Stomach smooth muscle (tissue), 2 donors: ENCODE data around the gene MSLN.

Experiments used
- H3K27ac ChIP-seq: one replicate; pipeline ENCODE4 v1.7.0; 2013; ENCODE audit warnings: mild to moderate bottlenecking, low read length, inconsistent platforms
- H3K27me3 ChIP-seq, 2 donors: one replicate each; pipeline ENCODE4 v1.7.0; 2013; ENCODE audit warnings: low read length in 2 of 2; ENCODE audit not compliant: insufficient read depth in 2 of 2, control insufficient read depth in 1 of 2
- H3K36me3 ChIP-seq, 2 donors: one replicate each; pipeline ENCODE4 v1.7.0; 2013; ENCODE audit warnings: low read length in 2 of 2; ENCODE audit not compliant: control insufficient read depth in 2 of 2, insufficient read depth in 2 of 2
- H3K4me1 ChIP-seq: one replicate; pipeline ENCODE4 v1.7.0; 2013; ENCODE audit warnings: low read length; ENCODE audit not compliant: control insufficient read depth, insufficient read depth
- H3K4me3 ChIP-seq, 2 donors: one replicate each; pipeline ENCODE4 v1.7.0; 2013; ENCODE audit warnings: low read length in 2 of 2
- H3K9ac ChIP-seq, 2 donors: one replicate each; pipeline ENCODE4 v1.7.0; 2013; ENCODE audit warnings: low read length in 2 of 2, mild to moderate bottlenecking in 1 of 2
- H3K9me3 ChIP-seq, 2 donors: one replicate each; pipeline ENCODE4 v1.7.0; 2013; ENCODE audit warnings: low read length in 2 of 2; ENCODE audit not compliant: control insufficient read depth in 2 of 2
- donor health status: healthy.
- donor health status: Pancreatic carcinoma.

Gene MSLN

GRCh38 chr16:729768-730665 is 30.5 kb upstream of the MSLN start:
- peaks cover 0 to 19% of the 10 kb centered on the region in 2 donors for H3K36me3 ChIP-seq
- no peaks in the 10 kb centered on the region for H3K9me3 ChIP-seq
- peaks cover 22% of the 10 kb centered on the region for H3K4me1 ChIP-seq
- H3K9ac ChIP-seq = no peak overlapping the region
- no peak overlapping the region for H3K4me3 ChIP-seq
- no peak overlapping the region for H3K27ac ChIP-seq
- peaks cover 22 to 23% of the 10 kb centered on the region in 2 donors for H3K27me3 ChIP-seq

DNA sequence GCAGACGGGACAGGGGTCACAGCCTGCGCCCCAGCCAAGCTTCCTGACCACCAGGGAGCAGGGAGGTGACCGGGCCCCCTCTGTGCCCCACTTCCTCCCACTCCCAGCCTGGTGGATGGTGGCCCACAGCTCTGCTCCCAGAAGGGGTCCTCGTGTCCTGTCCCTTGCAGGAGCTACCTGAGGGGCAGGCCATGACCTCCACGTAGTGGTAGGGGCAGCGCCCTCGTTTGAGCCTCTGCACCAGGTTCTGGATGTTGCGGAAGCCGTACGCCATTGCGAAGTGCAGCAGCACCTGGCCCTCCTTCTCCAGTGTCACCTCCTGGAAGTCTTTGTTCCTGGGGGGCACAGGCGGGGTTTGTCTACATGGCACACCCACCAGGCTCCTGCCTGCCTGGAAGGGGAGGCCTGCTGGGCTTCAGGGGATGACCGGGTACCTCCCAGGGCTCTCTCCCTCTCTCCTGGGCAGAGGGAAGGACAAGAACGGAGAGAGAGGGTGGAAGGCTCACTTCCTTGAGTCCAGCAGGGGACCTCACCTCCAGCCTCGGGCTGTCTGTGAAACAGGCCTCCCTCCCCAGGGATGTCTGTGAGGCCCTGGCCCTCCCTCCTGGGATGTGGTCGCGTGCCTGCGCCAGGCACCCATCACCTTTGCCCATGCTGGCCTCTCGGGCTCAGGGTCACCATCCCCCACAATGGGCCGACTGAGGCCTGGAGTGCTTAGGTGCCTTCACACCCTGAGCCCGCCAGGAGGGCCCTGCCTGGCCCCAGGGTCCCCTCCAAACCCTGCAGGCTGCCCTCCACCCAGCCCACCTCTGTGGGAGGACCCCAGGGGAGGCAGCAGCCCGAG is 29.6 kb upstream of the MSLN start:
- H3K4me3 ChIP-seq = no peak overlapping the region
- H3K9me3 ChIP-seq = no peaks in the 10 kb centered on the region
- H3K27ac ChIP-seq = no peak overlapping the region
- H3K27me3 ChIP-seq = peaks cover 15 to 17% of the 10 kb centered on the region in 2 donors
- peaks cover 2 to 23% of the 10 kb centered on the region in 2 donors for H3K36me3 ChIP-seq
- H3K9ac ChIP-seq = no peak overlapping the region
- peaks cover 22% of the 10 kb centered on the region for H3K4me1 ChIP-seq

DNA sequence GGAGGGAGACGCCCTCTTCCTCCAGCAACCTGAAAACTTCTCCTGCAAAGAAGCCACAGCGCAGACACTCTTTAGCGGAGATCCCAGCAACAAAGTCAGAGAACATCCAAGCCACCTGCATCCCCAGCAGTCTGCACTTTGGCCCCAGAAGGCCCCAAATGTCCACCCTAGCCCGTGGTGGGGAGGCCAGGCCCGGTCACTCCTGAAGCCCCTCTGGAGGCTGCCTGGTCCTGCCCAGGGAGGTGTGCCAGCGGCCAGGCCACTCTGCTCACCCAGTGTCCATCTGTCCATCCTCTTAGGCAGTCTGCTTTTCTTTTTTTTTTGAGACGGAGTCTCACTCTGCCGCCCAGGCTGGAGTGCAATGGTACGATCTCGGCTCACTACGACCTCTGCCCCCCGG is 28.2 kb upstream of the MSLN start:
- Histone ChIP-seq H3K4me1 (peaks cover 11% of the 10 kb centered on the region), H3K9ac (no peak overlapping the region), H3K9me3 (no peaks in the 10 kb centered on the region), H3K4me3 (no peak overlapping the region), H3K36me3 (peaks cover 12 to 34% of the 10 kb centered on the region in 2 donors), H3K27me3 (peaks cover 5 to 7% of the 10 kb centered on the region in 2 donors), H3K27ac (no peak overlapping the region)

- Histone ChIP-seq H3K4me3 (no peak overlapping the region), H3K4me1 (peaks cover 6% of the 10 kb centered on the region), H3K27ac (no peak overlapping the region), H3K36me3 (peaks cover 14 to 40% of the 10 kb centered on the region in 2 donors), H3K27me3 (peaks cover 0 to 3% of the 10 kb centered on the region in 2 donors), H3K9me3 (no peaks in the 10 kb centered on the region), H3K9ac (no peak overlapping the region)
These were observed 27.6 kb upstream of the MSLN start for GRCh38 chr16:732936-733335.

DNA sequence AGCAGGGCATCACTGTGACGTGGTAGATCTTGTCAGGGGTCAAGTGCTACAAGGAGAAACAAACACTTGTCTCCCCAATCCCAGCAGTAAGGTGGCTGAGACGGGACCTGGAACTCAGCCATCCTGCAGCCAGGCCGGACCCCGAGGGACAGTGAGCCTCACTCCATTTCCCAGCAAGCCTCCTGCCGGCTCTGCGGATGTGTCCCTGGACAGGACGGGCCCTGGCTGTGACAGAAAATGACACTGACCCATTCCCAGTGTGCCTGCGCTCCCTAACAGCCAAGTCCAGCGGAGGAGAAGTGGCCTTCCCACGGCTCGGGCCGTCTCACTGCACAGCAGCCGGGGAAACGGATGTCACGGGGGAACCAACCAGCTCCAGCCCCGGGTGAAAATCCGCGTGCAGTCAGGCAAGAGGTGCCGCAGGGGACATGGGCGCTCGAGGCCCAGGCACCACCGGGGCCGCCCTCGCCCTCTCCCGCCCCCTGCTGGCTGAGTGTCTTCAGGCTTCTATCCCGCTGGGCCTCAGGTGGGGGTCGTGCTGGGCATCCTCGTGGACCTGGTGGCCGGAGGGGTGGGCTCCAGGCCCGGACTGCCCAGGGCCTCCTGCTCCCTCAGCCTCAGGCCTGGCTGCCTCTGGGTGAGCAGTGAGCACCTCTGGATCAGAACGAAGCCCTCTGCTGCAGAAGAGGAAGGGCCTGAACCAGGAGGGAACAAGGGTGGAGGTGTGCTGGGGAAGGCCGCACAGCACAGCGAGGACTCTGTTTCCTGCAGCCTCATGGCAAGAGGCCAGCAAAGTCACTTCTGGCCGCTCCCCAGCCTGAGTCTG is 26.9 kb upstream of the MSLN start:
- no peaks in the 10 kb centered on the region for H3K9me3 ChIP-seq
- H3K27me3 ChIP-seq = peaks cover 0 to under 1% of the 10 kb centered on the region in 2 donors
- peaks cover 14 to 41% of the 10 kb centered on the region in 2 donors for H3K36me3 ChIP-seq
- peaks cover under 1% of the 10 kb centered on the region for H3K4me1 ChIP-seq
- no peak overlapping the region for H3K4me3 ChIP-seq
- no peak overlapping the region for H3K27ac ChIP-seq
- H3K9ac ChIP-seq = no peak overlapping the region

DNA sequence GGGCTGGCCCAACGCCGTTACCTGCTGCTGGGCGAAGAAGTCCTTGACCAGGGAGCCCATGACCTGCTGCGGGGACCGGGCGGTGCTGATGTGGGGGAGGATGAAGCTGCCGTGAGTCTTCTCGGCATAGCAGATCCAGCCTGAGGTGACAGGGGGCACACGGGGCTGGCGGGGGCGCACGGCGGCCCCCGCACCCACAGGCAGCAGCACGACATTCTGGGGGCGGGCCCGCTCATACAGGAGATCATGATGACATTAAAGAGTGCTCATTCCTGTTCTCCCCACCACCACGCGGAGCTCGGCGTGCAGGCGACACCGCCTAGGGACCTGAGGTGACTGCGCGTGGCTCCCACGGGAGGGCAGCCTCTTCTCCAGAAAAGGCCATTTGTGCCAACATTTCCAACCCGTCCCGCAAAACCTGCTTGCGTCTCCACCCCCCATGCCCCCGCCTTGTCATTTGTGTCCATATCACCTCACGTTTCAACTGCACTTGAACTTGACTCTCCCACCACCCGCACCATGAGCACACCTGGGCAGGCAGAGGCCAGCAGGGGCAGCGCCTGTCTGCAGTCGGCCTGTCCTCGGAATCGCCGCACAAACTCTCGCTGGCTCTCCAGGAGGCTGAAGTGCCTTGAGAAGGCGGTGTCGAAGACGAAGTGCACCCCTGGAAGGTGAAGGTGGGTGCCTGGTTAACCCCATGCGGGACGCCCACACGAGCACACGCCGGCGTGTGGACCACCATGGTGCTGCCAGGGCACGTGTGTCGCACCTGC is 26.1 kb upstream of the MSLN start:
- H3K27me3 ChIP-seq = no peaks in the 10 kb centered on the region
- no peak overlapping the region for H3K4me3 ChIP-seq
- no peak overlapping the region for H3K9ac ChIP-seq
- H3K27ac ChIP-seq = no peak overlapping the region
- H3K4me1 ChIP-seq = peaks cover under 1% of the 10 kb centered on the region
- H3K36me3 ChIP-seq = peaks cover 14 to 41% of the 10 kb centered on the region in 2 donors
- H3K9me3 ChIP-seq = no peaks in the 10 kb centered on the region

GRCh38 chr16:734981-735881 is 25.3 kb upstream of the MSLN start:
- H3K4me1 ChIP-seq = peaks cover 9% of the 10 kb centered on the region
- H3K9ac ChIP-seq = no peak overlapping the region
- H3K4me3 ChIP-seq = no peak overlapping the region
- H3K9me3 ChIP-seq = no peaks in the 10 kb centered on the region
- H3K27ac ChIP-seq = no peak overlapping the region
- H3K27me3 ChIP-seq = no peaks in the 10 kb centered on the region
- peaks cover 14 to 41% of the 10 kb centered on the region in 2 donors for H3K36me3 ChIP-seq

- H3K4me1 ChIP-seq = peaks cover 12% of the 10 kb centered on the region
- H3K27ac ChIP-seq = no peak overlapping the region
- H3K36me3 ChIP-seq = peaks cover 14 to 41% of the 10 kb centered on the region in 2 donors
- H3K9me3 ChIP-seq = no peaks in the 10 kb centered on the region
- no peak overlapping the region for H3K4me3 ChIP-seq
- H3K27me3 ChIP-seq = no peaks in the 10 kb centered on the region
- H3K9ac ChIP-seq = no peak overlapping the region
These were observed 24.5 kb upstream of the MSLN start for GRCh38 chr16:735982-736453.

DNA sequence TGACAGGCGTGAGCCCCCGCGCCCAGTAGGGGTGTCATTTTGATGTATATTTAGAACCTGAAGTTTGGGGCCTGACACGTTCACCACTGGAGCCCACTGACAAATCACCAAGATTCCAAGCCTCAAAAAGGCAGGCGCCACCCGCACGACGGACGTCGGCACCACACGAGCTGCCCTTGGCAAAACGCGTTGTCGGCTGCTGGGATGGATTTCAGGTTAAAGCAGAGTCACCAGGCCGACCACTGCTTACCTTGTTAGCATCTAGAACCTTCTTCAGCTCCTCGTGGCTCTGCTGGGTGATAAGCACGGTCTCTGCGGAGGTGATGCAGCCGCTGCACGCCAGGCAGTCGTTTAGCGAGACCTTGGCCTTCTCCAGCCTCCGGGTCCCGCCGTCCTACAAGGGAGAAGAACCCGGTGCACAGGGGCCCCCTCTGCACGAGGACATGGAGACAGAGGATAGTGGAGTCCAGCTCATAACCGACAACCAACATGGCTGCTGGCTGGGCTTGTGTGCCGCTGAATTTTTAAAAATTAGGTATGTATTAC is 23.5 kb upstream of the MSLN start:
- Histone ChIP-seq H3K27me3 (no peaks in the 10 kb centered on the region), H3K9me3 (no peaks in the 10 kb centered on the region), H3K27ac (no peak overlapping the region), H3K9ac (no peak overlapping the region), H3K4me3 (no peak overlapping the region), H3K4me1 (peaks cover 15% of the 10 kb centered on the region), H3K36me3 (peaks cover 14 to 40% of the 10 kb centered on the region in 2 donors)
